GM19463 (cell line): Measurements from ENCODE around the gene RAB3IL1.

Experiments
- ATAC-seq: cut with Tn5 transposase; IDR thresholded peaks from one replicate; pipeline ENCODE4 v1.9.1; 2021; ENCODE audit warnings: mild to moderate bottlenecking, moderate library complexity; ENCODE audit not compliant: unreplicated experiment

Gene RAB3IL1

DNA sequence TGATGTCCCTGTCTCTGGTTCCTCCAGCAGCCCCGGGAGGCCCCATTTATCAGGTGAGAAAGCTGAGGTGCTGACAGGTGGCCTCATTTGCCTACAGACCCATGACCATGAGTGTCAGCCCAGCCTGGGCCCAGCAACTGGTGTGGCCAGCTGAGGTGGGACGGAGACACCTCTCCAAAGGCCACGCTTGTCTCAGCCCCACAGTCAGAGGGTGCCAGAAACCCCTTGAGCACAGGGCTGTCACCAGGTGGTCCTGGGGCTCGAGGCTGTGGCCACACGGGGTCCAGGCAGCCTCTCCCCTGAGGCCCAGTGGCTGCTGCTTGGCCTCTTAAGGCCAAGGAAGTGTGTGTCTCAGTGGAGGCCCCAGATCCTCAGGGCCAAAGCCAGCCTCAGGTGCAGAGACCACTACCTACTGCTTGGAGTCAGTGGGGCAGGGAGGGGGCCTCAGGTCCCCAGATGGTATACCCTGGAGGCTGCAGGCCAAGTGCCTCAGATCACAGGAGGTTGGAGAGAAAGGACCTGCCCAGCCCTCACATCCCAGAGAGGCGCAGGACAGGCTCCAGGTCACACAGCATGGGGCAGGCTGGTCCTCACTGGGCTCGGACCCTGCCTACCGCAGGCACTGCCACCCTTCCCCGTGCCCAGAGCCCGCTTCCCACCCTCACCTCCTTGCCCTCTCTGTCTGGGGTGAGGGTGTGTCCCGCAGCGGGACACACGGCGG lies 11.4 kb downstream of the RAB3IL1 start:
- no peak for ATAC-seq

DNA sequence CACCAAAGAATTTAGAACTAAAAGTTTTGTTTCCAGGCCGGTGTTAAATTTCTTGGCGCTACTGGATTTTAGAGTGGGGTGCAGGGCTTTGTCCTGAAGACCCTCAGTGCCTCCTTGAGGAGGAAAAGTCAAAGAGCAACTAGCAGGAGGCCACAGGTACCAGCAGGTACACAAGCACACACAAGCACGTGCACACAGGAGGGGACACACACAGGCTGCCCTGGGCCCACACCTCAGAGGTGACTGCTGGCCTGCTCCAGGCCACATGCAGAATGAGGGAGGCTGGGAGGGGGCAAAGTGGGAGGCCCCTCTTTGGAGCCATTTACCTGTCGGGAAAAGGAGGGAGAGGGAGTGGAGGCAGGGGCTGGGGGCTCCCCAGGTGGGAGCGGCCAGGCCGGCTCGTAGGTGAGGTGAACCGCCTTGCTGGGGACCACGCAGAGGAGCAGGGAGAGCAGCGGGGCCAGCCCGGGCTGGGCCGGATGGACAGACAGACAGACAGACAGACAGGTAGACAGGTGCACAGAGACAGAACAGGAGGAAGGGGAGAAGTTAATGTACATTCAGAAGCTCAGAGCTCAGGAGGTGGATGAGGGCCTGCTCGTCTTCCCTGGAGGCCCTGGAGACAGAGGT lies 12.2 kb downstream of the RAB3IL1 start:
- ATAC-seq: no peak

DNA sequence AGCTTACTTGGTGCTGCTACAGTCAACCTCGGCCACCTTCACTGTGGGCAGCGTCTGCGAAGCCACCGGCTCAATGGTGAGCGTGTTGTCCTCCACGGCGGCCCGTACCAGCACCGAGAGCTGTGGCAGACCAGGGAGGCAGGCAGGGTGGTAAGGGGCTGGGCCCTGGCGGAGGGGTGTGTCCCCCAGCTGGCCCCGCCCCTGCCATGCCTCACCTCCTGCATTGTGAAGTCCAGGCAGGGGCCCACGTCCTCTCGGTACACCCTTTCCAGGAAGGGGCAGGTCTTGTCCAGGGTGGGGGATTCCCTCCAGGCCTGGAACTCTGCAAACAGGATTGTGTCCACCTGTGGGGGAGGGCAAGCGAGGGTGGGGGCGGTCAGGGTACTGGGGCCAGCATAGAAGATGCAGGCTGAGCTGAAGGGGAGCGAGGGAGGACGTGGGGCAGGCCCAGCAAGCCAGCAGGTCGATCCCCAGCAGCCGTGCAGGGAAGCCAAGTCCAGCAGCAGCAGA lies 12.8 kb downstream of the RAB3IL1 start:
- no peak for ATAC-seq

DNA sequence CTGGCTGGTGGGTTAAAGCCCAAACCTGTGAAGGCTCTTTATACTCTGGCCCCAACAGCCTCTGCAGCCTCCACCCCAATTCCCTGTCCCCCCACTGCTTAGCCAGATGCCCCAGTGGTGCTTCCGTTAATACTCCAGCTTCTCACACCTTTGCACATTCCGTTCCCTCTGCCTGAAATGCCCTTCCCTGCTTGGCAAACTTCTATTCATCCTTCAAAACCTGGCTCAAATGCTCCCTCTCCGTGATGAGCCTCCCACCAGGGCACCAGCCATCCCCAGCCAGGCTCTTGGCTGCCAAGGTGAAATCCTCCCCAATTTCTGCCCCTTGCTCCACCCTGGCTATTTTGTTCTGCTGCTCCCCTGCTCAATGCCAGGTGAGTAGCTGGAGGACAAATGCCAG lies 13.5 kb downstream of the RAB3IL1 start:
- no peak for ATAC-seq

DNA sequence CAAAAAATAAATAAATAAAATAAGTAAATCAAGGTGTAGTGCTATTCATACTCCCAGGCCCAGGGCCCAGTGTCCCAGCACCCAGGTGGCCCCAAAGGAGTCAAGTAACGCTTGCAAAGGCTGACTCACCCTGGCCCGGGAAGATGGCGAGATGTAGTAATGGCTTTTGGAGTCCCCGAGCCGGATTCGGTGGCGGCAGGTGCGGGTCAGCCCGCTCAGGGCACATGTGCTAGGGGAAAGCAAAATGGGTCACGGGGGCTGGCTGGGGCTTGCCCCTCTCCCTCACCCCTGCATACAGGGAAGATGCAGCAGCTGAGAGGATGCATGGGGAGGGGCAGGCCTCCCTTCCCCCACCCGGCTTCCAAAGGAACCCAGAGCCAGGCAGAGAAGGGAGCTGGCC lies 15.1 kb downstream of the RAB3IL1 start:
- no peak for ATAC-seq

DNA sequence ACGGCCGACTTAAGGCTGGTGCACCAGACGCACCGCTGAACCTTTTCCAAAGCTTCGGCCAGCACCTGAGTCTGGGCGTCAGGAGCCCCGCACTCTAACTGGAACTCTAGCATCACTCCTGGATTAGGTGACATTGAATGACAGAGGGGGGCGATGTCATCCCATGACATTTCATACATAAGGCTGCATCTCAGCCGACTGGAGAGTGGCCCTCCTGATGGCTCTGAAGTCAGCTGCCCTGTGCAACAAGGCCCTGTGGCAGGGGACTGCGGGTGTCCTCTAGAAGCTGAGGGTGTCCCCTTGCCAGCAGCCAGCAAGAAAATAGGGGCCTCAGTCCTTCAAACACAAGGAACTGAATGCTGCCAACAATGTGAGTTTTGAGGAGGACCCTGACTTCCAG lies 16.0 kb downstream of the RAB3IL1 start:
- ATAC-seq: no peak

DNA sequence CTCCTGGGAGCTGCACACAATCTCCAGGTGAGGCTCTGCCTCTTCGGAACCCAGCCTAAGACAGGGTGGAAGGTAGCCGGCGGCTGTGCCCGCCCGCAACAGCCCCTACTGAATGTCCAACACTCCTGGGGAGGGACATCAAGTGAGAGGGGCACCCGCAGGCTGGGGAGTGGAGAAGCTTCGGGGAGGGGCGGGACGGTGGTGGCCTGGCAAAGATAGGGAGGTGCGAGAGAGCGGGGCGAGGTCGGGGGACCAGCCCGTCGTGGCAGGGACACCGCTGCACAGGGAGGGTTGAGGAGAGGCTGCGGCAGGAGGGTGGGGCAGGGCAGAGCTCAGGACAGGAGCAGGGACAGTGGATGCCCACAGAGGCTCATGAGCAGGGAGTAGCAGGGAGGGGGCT lies 17.1 kb downstream of the RAB3IL1 start:
- no peak for ATAC-seq

DNA sequence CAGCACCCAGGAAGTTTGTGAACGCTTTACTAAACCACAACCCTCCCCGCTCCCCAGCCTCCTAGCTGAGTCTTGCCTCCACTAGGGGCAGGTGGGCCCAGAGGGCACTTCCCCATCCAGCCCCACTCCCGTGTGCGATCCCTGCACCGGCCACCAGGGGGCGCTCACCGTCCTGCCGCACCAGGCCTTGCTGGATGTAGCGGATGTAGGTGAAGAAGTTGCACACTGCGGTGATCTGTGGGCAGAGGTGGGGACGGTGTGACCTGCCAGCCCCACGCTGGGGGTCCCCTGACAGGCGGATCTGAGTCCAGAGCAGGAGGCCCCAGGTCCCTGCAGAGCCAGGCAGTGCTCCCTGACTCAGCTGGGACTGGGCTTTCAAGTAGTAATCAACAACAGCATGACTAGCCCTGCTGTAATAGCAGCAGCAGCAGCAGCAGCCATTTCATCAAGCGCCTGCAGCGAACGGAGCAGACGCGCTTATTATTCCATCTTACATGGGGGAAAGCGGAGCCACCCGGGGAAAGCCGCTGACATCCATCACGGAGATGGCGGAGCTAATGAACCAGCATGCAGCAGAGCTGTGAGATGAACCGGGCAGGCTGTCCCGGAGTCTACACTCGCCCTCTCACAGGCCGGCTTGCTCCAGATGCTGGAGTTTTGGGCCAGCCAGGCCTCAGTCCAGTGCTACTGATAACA lies 18.1 kb downstream of the RAB3IL1 start:
- peak; percentile 68 for ATAC-seq

DNA sequence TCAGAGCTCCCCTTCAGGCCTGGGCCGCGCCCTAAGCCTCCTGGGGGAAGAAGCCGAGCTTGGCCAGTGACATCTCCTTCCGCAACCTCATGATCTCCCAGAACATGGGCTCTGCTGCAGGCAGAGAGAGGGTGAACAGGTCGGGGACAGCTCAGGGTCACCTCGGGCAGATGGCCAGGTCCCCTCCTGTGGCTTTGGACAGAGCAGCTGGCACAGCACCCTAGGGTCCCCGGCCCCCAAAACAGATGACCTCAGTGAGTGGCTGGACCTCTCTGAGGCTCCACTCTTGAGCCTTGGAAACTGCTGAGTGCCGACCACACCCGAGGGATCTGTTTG lies 19.2 kb downstream of the RAB3IL1 start:
- ATAC-seq: no peak

DNA sequence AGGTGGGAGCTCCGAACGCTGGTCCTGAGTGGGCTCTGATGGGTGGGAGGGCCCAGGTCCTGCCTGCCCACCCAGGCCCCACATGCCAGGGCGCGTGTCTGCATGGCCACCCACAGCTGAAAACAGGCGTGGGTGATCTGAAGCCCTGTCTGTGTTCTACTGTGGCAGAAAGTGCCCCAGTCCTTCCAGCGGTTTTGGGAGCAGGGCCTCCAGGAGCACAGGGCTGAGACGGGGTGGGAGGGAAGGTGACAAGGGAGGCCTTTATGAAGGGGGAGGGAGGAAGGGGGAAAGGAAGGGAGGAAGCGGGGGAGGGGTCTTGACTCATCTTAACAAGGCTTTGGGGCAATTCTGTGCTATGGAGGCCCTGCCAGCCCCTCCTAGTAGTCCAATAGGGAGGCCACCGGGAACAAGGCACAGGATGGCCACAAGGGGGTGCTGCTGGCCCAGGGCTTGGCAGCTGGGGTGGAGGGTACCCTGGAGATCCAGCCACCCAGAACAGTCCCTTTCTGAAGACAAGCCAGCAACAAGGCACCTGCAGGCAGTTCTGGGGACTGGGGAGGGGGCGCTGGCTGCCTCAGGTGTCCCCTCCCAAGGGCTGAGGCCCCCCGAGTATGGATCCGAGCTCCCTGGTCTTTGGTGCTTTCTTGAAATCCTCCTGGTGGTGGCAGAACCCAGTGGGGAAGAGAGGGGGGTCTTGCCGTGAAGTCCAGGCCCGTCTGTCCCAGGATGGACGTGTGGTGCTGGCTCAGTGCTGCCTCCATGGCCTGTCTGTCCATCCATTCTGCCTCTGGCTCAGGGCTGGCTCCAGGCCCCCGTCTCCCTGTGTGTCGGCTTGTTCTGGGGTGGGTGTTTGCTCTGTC lies 19.7 kb downstream of the RAB3IL1 start:
- no peak for ATAC-seq

DNA sequence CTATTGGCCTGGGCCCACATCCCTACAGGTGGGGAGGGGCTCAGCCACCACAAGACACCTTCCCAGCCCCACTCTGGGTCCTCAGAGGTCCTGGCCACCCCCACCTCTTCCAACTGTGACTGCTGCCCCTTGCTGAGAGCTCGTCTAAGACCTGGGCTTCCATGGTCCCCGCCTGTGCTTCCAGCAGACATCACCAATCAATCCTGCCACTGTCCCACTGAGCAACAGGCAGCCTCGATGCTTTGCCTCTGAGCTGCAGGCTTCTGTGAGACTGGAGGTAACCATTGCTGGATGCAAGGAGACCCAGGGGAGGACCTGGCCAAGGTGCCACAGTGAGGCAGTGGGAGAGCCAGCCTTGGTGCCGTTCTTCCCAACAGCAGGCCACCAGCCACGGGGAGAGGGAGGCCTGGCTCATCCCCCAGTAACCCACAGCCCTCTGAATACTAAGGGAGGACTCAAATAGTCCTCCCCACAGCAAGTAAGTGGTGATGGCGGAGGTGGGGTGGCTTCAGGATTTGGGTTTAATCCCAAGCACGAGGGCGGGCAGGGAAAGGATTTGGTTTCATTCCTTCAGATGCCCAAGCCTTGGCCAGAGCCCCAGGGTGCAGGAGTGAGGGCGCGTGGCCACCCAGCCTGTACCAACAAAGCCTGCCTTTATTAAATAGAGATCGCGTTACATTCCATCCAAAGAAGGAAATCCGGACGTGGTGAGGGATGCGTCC lies 20.5 kb downstream of the RAB3IL1 start:
- ATAC-seq: no peak

DNA sequence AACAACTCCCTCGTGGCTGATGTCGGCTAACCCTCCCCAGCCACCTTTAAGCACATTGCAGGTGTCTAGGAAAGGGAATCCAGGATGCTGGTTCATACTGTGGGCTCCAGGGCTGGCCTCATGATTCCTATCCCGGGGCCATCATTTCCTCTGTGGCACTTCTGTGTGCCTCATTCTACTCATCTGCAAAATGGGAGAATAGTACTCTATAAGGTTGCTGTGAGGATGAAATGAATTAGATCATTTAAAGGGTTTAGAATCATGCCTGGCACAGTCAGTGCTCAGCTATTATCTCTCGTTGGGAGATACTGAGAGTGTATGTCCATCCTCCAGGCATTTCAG lies 21.7 kb downstream of the RAB3IL1 start:
- no peak for ATAC-seq

DNA sequence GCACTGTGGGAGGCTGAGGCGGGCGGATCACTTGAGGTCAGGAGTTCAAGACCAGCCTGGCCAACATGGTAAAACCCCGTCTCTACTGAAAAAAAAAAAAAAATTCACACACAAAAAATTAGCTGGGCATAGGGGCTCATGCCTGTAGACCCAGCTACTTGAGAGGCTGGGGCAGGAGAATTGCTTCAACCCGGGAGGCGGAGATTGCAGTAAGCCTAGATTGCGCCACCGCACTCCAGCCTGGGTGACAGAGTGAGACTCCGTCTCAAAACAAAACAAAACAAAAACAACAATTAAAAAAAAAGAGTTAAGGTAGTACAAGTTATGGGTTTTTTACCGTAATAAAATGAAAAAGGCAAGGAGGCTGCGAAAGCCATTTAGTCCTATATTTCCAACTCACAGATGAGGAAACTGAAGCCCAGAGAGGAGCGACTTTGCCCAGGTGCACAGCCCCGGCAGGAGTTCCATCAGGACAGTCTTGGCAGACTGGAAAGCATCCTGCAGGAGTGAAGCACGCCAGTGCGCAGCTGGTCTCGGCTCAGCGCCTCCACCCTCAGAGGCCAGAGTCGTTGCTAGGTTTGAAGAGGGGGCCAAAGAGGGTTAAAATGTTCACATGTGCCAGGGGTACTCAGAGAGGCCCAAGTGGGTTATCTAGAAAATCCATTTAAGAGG lies 22.2 kb downstream of the RAB3IL1 start:
- no peak for ATAC-seq

DNA sequence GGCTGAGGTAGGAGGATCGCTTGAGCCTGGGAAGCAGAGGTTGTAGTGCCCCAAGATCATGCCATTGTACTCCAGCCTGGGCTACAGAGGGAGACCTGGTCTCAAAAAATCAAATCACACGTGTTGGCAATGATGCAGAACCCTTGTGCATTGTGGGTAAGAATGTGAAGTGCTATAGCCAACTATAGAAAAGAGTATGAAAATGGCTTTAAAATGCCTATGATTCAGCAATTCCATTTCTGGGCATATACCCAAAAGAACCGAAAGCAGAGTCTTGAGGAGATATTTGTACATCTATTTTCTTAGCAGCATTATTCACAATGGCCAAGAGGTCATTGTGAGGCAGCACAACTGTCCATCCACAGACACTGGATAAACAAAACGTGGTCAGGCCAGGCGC lies 23.4 kb downstream of the RAB3IL1 start:
- ATAC-seq: no peak

DNA sequence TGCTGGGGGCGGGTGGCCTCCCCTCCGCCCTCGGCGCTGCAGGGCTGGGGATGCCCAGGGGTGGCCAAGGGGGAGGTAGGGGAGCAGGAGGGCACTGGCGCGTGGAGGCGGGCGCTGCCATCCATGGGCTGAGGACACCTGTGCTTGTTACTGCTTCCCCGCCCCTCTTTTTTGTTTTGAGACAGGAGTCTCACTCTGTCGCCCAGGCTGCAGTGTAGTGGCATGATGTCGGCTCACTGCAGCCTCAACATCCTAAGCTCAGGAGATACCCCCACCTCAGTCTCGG lies 25.3 kb downstream of the RAB3IL1 start:
- ATAC-seq: peak; percentile 30

DNA sequence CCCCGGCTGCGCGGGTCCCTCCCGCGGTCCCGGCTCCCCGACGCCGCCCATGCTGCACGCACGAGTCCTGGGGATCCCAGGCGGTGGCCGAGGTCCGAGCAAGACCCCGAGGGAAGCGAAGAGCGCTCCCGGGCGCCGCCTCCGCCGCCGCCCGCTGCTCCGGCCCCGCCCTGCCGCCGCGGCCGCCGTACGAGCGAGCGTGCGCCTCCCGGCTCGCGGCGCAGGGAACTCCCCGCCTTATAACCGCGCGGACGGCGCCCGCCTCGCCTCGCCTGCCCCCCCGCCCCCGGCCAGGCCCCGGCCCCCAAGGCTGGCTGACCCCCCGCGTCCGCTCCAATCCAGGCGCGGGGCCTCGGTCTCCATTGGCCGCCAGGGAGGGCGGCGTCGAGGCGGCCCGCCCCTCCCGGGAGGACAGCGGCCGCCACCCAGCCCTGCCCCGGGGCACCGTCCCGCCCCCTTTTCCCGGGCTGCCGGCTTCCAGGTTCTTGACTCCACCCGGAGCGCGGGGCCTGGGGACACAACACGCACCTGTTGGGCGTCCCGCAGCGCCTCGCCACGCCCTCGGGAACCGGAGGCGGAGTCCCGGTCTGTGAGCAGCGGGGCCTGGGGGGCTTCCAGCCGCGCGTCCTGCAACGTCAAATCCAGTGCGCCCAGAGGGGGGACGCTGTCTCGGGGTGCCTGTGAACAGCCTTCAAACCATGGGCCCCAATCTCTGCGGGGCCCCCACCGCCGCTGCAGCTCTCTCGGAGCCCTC lies 25.9 kb downstream of the RAB3IL1 start, which contains the start of gene FADS3:
FADS3 (minus strand) TSS at position 215 of the 754 bp plus-strand sequence; CDS start at position 51, 164 bp downstream.
- ATAC-seq: peak; percentile 67

DNA sequence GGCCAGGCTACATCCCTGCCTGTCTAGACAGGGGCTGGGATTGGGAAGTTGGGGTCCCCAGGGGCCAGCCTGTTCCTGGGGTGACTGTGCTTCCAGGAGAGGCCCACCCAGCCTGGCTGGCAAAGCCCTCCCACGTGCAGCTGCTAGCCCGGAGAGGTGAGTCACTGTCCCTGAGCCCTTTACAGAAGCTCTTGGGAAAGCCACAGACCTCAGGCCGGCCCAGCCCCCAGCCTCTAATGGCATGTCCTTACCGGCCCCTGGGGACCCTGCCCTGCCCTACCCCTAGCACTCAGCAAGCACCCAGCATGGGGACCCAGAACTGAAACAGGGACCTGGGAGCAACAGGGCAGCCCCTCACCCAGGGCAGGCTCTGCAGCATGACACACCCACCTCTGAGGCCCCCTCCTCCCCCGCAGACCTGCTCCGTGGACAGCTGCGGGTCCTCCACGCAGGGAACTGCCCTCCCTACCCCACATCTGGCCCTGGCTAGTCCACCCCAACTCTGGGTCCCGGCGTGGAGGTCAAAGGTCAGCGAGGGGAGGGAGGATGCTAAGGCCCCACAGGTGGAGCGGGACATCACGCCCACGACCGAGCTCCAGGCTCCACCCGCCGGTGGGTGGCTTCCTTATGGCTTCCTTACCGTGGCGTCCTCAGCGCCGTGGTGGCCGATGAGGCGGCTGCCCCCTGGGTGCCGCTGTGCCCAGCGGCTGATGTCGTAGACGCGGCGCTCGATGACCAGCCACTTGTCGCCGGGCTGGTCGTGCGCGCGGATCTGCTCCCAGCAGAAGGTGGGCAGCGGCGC lies 26.6 kb downstream of the RAB3IL1 start:
- ATAC-seq: peak; percentile 24

DNA sequence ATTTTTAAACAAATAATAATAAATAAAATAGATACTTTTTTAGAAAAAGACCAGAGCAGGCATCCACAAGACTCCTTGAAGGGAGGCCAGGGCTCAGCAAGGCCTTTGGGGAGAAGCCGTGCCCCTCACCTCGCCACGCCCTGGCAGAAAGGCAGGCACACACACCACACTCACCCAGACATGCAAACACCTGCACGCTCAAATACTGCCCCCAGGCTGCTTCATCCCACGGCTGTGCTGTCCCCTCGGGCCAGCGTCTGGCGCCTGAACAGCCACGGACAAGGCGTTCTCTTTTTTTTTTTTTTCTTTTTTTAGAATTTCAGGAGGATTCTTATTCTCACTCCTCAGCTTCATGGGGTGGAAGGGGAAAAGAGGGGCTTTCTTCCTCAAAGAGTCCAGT lies 27.5 kb downstream of the RAB3IL1 start:
- ATAC-seq: no peak

DNA sequence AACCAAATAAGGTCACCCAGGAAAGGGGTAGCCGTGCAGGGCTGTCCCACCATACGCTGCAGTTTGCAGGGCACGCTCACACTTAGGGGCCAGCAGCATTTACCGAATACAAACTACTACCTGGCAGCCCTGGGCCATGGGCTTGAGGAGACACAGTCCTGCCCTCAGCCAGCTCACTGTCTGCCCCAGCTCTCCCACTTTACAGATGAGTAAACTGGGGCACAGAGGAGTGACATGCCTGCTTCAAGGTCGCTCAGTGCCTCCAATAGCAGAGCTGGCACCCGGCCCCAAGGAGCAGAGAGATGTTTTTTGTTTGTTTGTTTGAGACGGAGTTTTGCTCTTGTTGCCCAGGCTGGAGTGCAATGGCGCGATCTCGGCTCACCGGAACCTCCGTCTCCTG lies 28.8 kb downstream of the RAB3IL1 start:
- ATAC-seq: no peak
